ENCODE measurements around the gene CAMTA1. TPM values are rescaled to one million over a fixed set of nuclear protein-coding genes. Genes with fewer than 3 reads are reported as not detected.

Gene CAMTA1
- total RNA-seq, 2 donors from 2014 or later: 109 to 128 TPM

GRCh38 chr1:7729761-7730160 is 944.5 kb downstream of the CAMTA1 start:
- no peak for ATAC-seq
- no peak for DNase-seq
- intact Hi-C loops (cut with DNase I): no loop called here

DNA sequence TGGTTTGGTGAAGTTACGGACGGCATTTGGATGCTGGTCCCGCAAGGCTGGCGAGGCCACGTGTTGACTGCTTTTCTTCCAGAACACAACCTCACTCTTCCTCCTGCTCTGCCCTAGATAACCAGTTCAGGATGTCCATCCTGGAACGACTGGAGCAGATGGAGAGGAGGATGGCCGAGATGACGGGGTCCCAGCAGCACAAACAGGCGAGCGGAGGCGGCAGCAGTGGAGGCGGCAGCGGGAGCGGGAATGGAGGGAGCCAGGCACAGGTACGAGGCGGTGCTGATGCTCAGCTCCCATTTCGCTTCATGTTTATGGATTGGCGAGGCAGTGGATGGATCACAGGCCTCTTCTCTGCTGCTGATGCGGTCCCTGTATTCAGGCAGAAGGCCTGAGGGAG is 947.1 kb downstream of the CAMTA1 start:
- no peak for ATAC-seq
- DNase-seq: no peak
- intact Hi-C loops (cut with DNase I): no loop called here

DNA sequence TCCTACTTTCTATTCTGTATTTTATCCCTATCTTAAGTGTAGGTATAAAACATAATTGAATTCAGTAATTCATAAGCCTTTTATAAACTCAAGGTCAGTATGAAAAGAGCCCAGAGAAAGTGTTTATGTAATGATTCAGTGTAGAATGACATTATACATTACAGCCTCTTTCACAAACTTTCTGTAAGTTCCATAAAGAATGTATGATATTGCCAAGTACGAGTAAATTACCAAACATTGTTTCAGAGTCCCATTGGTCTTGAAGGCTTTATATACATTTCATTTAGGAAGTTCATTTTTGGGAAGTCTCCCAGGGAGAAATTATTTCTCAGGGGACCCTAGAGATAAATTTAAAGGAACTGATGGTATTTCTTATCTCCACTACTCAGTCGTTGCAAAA is 948.0 kb downstream of the CAMTA1 start:
- ATAC-seq (no peak), DNase-seq (no peak)
- intact Hi-C loops (cut with DNase I): no loop called here

DNA sequence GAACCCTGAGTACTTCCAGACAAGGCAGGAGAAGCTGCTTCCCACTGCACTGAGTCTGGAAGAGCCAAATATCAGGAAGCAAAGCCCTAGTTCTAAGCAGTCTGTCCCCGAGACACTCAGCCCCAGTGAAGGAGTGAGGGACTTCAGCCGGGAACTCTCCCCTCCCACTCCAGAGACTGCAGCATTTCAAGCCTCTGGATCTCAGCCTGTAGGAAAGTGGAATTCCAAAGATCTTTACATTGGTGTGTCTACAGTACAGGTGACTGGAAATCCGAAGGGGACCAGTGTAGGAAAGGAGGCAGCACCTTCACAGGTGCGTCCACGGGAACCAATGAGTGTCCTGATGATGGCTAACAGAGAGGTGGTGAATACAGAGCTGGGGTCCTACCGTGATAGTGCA is 952.8 kb downstream of the CAMTA1 start:
- DNase-seq (no peak), ATAC-seq (no peak)
- intact Hi-C loops (cut with DNase I): no loop called here

GRCh38 chr1:7743346-7743745 is 958.1 kb downstream of the CAMTA1 start:
- DNase-seq (no peak), ATAC-seq (no peak)
- intact Hi-C loops (cut with DNase I): no loop called here

DNA sequence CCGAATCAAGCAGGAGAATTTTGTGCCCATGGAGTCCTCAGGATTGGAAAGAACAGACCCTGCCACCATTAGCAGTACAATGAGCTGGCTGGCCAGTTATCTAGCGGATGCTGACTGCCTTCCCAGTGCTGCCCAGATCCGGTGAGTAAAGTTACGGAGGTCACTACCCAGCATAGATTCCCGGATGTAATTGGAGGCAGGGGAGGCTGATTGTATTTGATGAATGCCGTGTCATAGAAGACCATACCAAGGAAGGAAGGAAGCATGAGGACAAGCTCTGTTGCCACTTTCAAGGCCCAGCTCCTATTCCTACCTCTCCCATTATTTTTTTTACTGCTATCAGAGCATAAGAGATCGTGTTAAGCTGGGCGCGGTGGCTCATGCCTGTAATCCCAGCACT is 959.6 kb downstream of the CAMTA1 start:
- ATAC-seq (no peak), DNase-seq (no peak)
- intact Hi-C loops (cut with DNase I): no loop called here

DNA sequence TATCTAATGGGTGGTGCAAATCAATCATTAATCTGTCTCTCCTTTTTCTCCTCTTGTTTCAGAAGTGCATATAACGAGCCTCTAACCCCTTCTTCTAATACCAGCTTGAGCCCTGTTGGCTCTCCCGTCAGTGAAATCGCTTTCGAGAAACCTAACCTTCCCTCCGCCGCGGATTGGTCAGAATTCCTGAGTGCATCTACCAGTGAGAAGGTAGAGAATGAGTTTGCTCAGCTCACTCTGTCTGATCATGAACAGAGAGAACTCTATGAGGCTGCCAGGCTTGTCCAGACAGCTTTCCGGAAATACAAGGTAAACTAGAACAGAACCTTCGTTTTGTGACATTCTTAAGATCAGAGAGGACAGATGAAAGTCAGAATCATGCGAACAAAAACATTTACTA is 960.5 kb downstream of the CAMTA1 start:
- intact Hi-C loops (cut with DNase I): no loop called here
- DNase-seq: no peak
- ATAC-seq: no peak

DNA sequence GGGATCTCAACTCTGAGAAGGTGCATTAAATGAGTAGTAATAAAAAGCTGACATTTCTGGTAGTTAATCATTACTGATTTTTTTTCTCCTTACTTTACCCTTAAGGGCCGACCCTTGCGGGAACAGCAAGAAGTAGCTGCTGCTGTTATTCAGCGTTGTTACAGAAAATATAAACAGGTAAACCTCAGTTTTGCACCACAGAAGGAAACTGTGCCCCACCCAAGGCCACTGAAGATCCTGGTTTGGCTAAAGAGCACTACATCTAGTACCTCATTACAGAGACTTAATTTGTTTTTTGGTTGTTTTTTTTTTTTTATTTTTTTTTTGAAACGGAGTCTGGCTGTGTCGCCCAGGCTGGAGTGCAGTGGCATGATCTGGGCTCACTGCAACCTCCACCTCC is 962.4 kb downstream of the CAMTA1 start:
- DNase-seq (no peak), ATAC-seq (no peak)
- intact Hi-C loops (cut with DNase I): no loop called here

DNA sequence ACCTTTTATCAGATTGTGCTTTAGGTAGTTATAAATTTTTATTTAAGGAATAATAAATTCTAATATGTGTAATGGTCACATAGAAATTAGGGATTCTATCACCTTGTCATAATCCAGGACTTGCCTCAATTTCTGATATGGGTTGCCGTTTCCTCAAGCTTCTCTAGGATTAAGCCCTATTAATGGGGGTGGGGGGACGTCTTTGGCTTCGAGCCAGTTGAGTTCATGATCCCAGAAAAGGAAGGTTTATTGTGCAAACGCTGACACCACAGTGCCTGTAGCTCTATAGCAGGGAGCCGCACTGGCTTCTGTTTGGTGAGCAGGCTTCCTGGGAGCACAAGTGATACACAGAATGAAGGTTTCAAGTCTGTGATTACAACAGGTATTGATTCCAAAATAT is 963.9 kb downstream of the CAMTA1 start:
- DNase-seq: no peak
- no peak for ATAC-seq
- intact Hi-C loops (cut with DNase I): no loop called here

DNA sequence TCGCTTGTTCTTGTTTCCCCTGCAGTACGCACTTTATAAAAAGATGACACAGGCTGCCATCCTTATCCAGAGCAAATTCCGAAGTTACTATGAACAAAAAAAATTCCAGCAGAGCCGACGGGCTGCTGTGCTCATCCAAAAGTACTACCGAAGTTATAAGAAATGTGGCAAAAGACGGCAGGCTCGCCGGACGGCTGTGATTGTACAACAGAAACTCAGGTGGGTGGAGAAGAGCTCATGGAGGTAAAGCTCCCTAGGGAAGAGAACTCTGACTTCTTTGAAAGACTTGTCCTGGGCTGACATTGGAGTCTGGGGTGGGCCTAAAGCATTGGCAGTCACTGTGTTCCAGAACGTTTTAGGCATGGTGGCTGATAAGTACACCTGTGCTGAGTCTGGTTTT is 965.9 kb downstream of the CAMTA1 start:
- intact Hi-C loops (cut with DNase I): no loop called here
- ATAC-seq: no peak
- no peak for DNase-seq

DNA sequence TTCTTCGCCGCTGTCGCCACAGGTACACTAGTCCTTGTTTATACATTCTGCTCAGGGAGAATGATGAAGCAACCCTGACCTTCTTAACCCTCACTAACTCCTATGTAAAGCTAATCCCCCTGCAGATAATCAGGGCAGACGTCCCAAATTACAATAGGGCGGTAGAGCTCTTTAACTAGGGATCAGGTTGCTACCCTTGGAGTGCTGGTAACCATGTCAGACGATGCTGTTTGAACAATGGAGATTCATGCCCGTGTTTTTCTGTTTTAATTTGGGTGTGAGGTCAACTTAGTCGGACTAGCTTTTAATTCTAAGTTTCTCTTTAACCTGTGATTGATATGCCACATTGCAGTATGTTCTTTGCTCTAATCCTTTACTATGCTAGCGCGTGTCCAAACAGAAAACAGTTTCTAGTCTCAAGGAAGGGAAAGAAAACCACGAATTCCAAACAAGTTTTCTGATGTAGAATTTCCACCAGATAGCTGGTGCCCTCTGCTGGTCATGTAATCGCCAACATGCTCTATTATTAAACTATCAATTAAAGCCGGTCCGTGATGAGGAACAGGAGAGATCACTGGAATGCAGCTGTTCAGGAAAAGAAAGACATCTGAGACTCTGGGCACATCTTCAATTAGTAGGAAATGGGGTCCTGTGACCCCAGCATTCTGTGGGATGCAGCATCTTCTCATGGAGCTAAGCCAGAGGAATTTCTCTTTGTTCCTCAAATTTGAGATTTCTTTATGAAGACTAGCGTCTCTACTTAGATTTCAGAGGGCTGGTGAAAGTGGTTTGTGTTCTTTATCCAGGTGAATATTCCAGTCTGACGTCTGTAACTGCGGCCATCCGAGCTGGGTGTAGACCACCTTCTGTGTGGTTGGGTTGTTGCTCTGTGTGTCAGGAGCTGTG is 967.5 kb downstream of the CAMTA1 start:
- DNase-seq (peak; percentile 73), ATAC-seq (peak; percentile 66 to 71)
- intact Hi-C loops (cut with DNase I): loop anchor here (1.0 to 2.0 kb wide), 2 partner anchors 85 to 86 kb away; no protein-coding TSS in a partner anchor

GRCh38 chr1:7753641-7754040 is 968.4 kb downstream of the CAMTA1 start:
- ATAC-seq (no peak), DNase-seq (no peak)
- intact Hi-C loops (cut with DNase I): loop anchor here in 1 of 2 donors (2.0 kb wide), 1 partner anchor 87 kb away; no protein-coding TSS in a partner anchor

- ATAC-seq (no peak), DNase-seq (no peak)
- intact Hi-C loops (cut with DNase I): no loop called here
Measured at GRCh38 chr1:7754234-7754633, 969.0 kb downstream of the CAMTA1 start.

DNA sequence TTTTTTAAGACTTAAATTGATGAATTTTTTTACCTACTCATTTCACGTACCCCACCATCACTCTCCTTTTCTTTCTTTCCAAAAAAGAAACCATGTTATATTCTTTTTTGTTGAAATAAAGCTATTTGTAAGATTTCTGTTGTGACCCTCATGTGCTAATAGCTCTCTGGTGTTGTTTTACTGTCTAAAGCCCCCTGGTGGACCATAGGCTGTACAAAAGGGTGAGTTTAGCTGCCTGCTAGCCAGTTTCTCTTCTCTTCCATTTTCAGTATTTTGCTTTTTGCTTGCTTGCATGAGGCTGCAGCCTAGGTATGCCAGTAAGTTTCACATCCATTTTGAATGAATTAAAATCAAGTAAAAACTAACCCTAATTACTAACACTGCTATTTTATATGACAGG is 970.2 kb downstream of the CAMTA1 start:
- intact Hi-C loops (cut with DNase I): no loop called here
- ATAC-seq (no peak), DNase-seq (no peak)

- peak; percentile 50 to 63 for ATAC-seq
- intact Hi-C loops (cut with DNase I): no loop called here
- DNase-seq: no peak
Measured at GRCh38 chr1:7760245-7760644, 975.0 kb downstream of the CAMTA1 start.

DNA sequence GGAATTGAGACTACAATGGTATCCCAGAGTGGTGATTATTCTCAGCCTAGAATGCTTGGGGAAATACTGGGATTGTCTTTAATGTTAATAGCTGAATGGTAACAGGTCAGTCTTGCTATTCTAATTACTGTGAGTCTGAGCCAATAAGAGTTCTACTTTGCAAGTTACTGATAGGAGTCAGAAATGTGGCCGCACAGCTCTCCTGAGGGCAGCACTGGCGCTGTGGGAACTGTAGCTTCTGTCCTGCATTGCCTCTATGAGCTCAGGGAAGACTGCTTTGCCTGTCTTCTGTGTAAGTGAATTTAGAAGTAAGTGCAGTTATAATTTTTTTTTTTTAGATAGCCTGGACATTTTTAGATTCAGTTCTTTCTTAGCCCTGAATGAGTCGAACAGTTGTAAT is 975.8 kb downstream of the CAMTA1 start:
- DNase-seq (no peak), ATAC-seq (peak in 1 of 2 donors; percentile 47)
- intact Hi-C loops (cut with DNase I): no loop called here

GRCh38 chr1:7767176-7767575 is 981.9 kb downstream of the CAMTA1 start:
- no peak for DNase-seq
- ATAC-seq: no peak
- intact Hi-C loops (cut with DNase I): no loop called here

DNA sequence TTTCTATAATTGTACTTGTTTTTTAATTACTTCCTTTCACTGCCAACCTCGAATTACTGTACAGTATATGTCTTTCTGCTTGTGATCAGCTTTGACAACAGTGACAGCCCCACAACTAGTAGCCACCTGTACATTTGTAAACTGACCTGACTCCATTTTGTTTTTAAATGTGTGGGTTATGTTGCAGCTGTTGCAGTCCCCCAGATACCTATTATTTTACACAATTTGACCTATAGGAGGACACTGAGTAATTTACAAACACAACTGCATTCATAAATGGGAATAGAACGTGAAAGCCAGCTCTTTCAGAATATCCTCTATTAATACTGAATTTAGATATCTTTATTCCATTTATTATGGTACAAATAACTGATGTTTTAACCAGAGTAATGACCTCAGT is 983.3 kb downstream of the CAMTA1 start:
- intact Hi-C loops (cut with DNase I): no loop called here
- ATAC-seq: no peak
- DNase-seq: no peak

- DNase-seq (no peak), ATAC-seq (no peak)
- intact Hi-C loops (cut with DNase I): no loop called here
Measured at GRCh38 chr1:7769673-7770412, 984.6 kb downstream of the CAMTA1 start.

DNA sequence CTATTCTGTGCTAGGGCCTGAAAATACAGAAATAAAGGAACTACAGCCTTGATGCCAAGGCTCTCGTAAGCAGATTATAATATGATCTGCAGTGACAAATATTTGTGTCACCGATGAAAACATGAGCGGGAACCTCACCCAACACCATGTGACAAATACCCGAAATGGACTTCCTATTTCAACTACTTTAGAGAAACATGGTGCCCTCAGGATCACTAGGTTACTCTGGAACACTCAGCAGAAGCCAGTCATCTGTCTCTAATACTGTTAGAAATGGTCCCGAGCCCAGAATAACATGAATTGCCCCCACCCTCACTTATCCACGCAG is 985.4 kb downstream of the CAMTA1 start:
- ATAC-seq (no peak), DNase-seq (no peak)
- intact Hi-C loops (cut with DNase I): no loop called here
